IMR-90 (cell line): Measurements from ENCODE around the gene PLXNB3. TPM values are rescaled to one million over a fixed set of nuclear protein-coding genes. Genes with fewer than 3 reads are reported as not detected.

Source experiments
- ATAC-seq: fragments of 200-7000 bp; cut with Tn5 transposase; 2 replicates; pipeline ENCODE4 v1.9.1; 2020; ENCODE audit warnings: low read depth, mild to moderate bottlenecking, moderate library complexity
- BruUV-seq: library from RNA; stranded (reverse); fragments of 400-500 nt; replicated peaks from 2 replicates; lab custom pipeline; 2021; lab: Mats Ljungman, UMichigan
- CTCF ChIA-PET: fragments of 300-600 bp; formaldehyde crosslinking; extraction: SDS; loops from one replicate; lab custom pipeline; 2021; ENCODE audit warnings: antibody characterized with exemption; lab: Yijun Ruan, JAX
- POLR2A ChIA-PET: fragments of 300-600 bp; sonication (Branson Sonifier 250); formaldehyde crosslinking; loops from one replicate; lab custom pipeline; 2022; ENCODE audit warnings: antibody characterized with exemption; ENCODE audit not compliant: unreplicated experiment; lab: Charles Lee
- DNase-seq: peaks from one replicate; pipeline ENCODE4 v3.0.0; 2013
- H2AFZ ChIP-seq: replicated peaks from 2 replicates; pipeline ENCODE3; 2013; ENCODE audit warnings: low read length, mild to moderate bottlenecking; ENCODE audit not compliant: poor library complexity
- H2AK5ac ChIP-seq: 2 replicates; pipeline ENCODE4 v1.6.1; 2013; ENCODE audit warnings: low read depth, low read length, inconsistent platforms
- H2AK9ac ChIP-seq: replicated peaks from 2 replicates; pipeline ENCODE3; 2013; ENCODE audit warnings: mild to moderate bottlenecking, low read depth, low read length, moderate library complexity; ENCODE audit not compliant: poor library complexity
- H2BK120ac ChIP-seq: 2 replicates; pipeline ENCODE4 v1.6.1; 2013; ENCODE audit warnings: low read depth, low read length, inconsistent platforms
- H2BK15ac ChIP-seq: 3 replicates; pipeline ENCODE4 v1.6.1; 2013; ENCODE audit warnings: low read depth, low read length, inconsistent platforms
- H2BK20ac ChIP-seq: 2 replicates; pipeline ENCODE4 v1.6.1; 2013; ENCODE audit warnings: low read depth, mild to moderate bottlenecking, inconsistent platforms, low read length, moderate library complexity
- H2BK5ac ChIP-seq: 2 replicates; pipeline ENCODE4 v1.6.1; 2013; ENCODE audit warnings: mild to moderate bottlenecking, low read depth, low read length, inconsistent platforms; ENCODE audit not compliant: poor library complexity, severe bottlenecking
- H3K14ac ChIP-seq: replicated peaks from 2 replicates; pipeline ENCODE4 v1.6.1; 2013; ENCODE audit warnings: low read depth, low read length, inconsistent platforms
- H3K18ac ChIP-seq: 2 replicates; pipeline ENCODE4 v1.6.1; 2013; ENCODE audit warnings: low read depth, low read length, control low read depth
- H3K23ac ChIP-seq: 2 replicates; pipeline ENCODE4 v1.6.1; 2013; ENCODE audit warnings: low read depth, low read length, inconsistent platforms
- H3K27ac ChIP-seq: 2 replicates; pipeline ENCODE4 v1.5.1; 2013; ENCODE audit warnings: mild to moderate bottlenecking, control low read depth, low read length; ENCODE audit not compliant: insufficient read depth
- H3K27me3 ChIP-seq: 2 replicates; pipeline ENCODE4 v1.6.1; 2013; ENCODE audit warnings: low read length; ENCODE audit not compliant: control insufficient read depth, insufficient read depth
- H3K36me3 ChIP-seq: 2 replicates; pipeline ENCODE4 v1.6.1; 2013; ENCODE audit warnings: low read length, mixed read lengths; ENCODE audit not compliant: control insufficient read depth, insufficient read depth
- H3K4ac ChIP-seq: 2 replicates; pipeline ENCODE4 v1.6.1; 2013; ENCODE audit warnings: low read depth, low read length, inconsistent platforms
- H3K4me1 ChIP-seq: 2 replicates; pipeline ENCODE4 v1.6.1; 2013; ENCODE audit warnings: low read length, mixed read lengths; ENCODE audit not compliant: control insufficient read depth, insufficient read depth
- H3K4me2 ChIP-seq: 2 replicates; pipeline ENCODE4 v1.6.1; 2013; ENCODE audit warnings: low read depth, mild to moderate bottlenecking, control low read depth, low read length, moderate library complexity
- H3K4me3 ChIP-seq: 2 replicates; pipeline ENCODE4 v1.5.1; 2013; ENCODE audit warnings: low read depth, mild to moderate bottlenecking, control low read depth, low read length, moderate library complexity; ENCODE audit not compliant: insufficient read depth
- H3K56ac ChIP-seq: 2 replicates; pipeline ENCODE4 v1.6.1; 2013; ENCODE audit warnings: low read length, inconsistent platforms; ENCODE audit not compliant: insufficient read depth; ENCODE audit errors: extremely low read depth
- H3K79me1 ChIP-seq, 2 experiments: 2 replicates each; pipeline ENCODE4 v1.6.1; 2013; ENCODE audit warnings: low read length in 2 of 2, inconsistent platforms in 1 of 2, low read depth in 1 of 2
- H3K9ac ChIP-seq: 2 replicates; pipeline ENCODE4 v1.6.1; 2013; ENCODE audit warnings: low read depth, low read length, control low read depth
- H3K9me1 ChIP-seq: 2 replicates; pipeline ENCODE4 v1.6.1; 2013; ENCODE audit warnings: low read length, inconsistent platforms; ENCODE audit not compliant: insufficient read depth
- H3K9me3 ChIP-seq: 2 replicates; pipeline ENCODE4 v1.6.1; 2013; ENCODE audit warnings: low read length; ENCODE audit not compliant: control insufficient read depth, insufficient read depth
- H4K20me1 ChIP-seq: 2 replicates; pipeline ENCODE4 v1.6.1; 2013; ENCODE audit warnings: low read length, inconsistent platforms; ENCODE audit not compliant: insufficient read depth
- H4K5ac ChIP-seq: 2 replicates; pipeline ENCODE4 v1.6.1; 2013; ENCODE audit warnings: mild to moderate bottlenecking, low read depth, low read length, control low read depth
- H4K8ac ChIP-seq, 2 experiments: 2 replicates each; pipeline ENCODE4 v1.6.1; 2013; ENCODE audit warnings: low read depth in 2 of 2, low read length in 2 of 2, control low read depth in 1 of 2, inconsistent platforms in 1 of 2
- H4K91ac ChIP-seq: 2 replicates; pipeline ENCODE4 v1.6.1; 2013; ENCODE audit warnings: low read depth, low read length, inconsistent platforms; ENCODE audit not compliant: insufficient read depth
- CEBPB ChIP-seq: IDR thresholded peaks from 2 replicates; pipeline ENCODE4 v1.6.1; 2012; ENCODE audit warnings: low read depth, low read length, improper control_type of control experiment
- CHD1 ChIP-seq: IDR thresholded peaks from 2 replicates; pipeline ENCODE4 v1.6.1; 2012; ENCODE audit warnings: low read depth, low read length, improper control_type of control experiment
- FOS ChIP-seq: fragments of 150-350 bp; IDR thresholded peaks from 2 replicates; pipeline ENCODE4 v1.6.1; 2016; ENCODE audit warnings: low read depth, low read length
- MAZ ChIP-seq: IDR thresholded peaks from 2 replicates; pipeline ENCODE4 v1.6.1; 2012; ENCODE audit warnings: low read depth, mild to moderate bottlenecking, low read length, improper control_type of control experiment, moderate library complexity, borderline replicate concordance
- POLR2A ChIP-seq: IDR thresholded peaks from 2 replicates; pipeline ENCODE4 v1.6.1; 2012; ENCODE audit warnings: mild to moderate bottlenecking, low read depth, low read length
- RAD21 ChIP-seq: IDR thresholded peaks from 2 replicates; pipeline ENCODE4 v1.6.1; 2012; ENCODE audit warnings: low read length, improper control_type of control experiment
- RCOR1 ChIP-seq: IDR thresholded peaks from 2 replicates; pipeline ENCODE4 v1.6.1; 2012; ENCODE audit warnings: mild to moderate bottlenecking, low read length, improper control_type of control experiment; ENCODE audit not compliant: insufficient replicate concordance
- SMC3 ChIP-seq: fragments of 150-350 bp; IDR thresholded peaks from 2 replicates; pipeline ENCODE4 v1.6.1; 2016; ENCODE audit warnings: low read depth, mild to moderate bottlenecking, antibody characterized with exemption, low read length, moderate library complexity
- WGBS, 2 experiments: methylation state at CpG; one replicate each; pipeline versions ENCODE4 v1.1.5 to v1.1.7; 2013; ENCODE audit warnings: missing lambda C conversion rate in 2 of 2; ENCODE audit not compliant: insufficient read length in 1 of 2; ENCODE audit errors: extremely low coverage in 2 of 2; 5-methylcytosine and 5-hydroxymethylcytosine counted together
- dilution Hi-C: fragments of 300-500 bp; cut with HindIII; formaldehyde crosslinking; loops from one replicate; pipeline ENCODE4 v1.14.3; 2018; ENCODE audit warnings: low sequenced_read_pairs; ENCODE audit not compliant: unreplicated experiment
- in situ Hi-C: fragments of 300-500 bp; cut with MboI; formaldehyde crosslinking; loops from 3 replicates; pipeline ENCODE4 v1.14.3; 2019; ENCODE audit warnings: low sequenced_read_pairs, inconsistent platforms, mixed read lengths
- intact Hi-C: fragments of 100-400 bp; cut with micrococcal nuclease; formaldehyde crosslinking; loops from 2 replicates; pipeline ENCODE4 v1.10.0; 2022
- polyA plus RNA-seq, 3 experiments: library from polyadenylated mRNA; depleted of rRNA; stranded (reverse); fragments of >200 nt; gene quantifications; 2 replicates each; pipeline ENCODE4 v1.2.3, GENCODE V29; 2012; ENCODE audit warnings: low replicate concordance in 1 of 3
- total RNA-seq: library from RNA; depleted of rRNA; stranded (reverse); fragments of >200 nt; gene quantifications from 2 replicates; pipeline ENCODE4 v1.2.3, GENCODE V29; 2012
- TF ChIP-seq, protein P1 (sequence below): fragments of 150-350 bp; IDR thresholded peaks from 2 replicates; pipeline ENCODE4 v1.6.1; 2016; ENCODE audit warnings: low read depth, mild to moderate bottlenecking, low read length, moderate library complexity, borderline replicate concordance
- TF ChIP-seq, protein P2 (sequence below): conservative IDR thresholded peaks from 2 replicates; pipeline ENCODE4 v1.5.1; 2012; ENCODE audit warnings: mild to moderate bottlenecking, low read depth, low read length, improper control_type of control experiment

Gene PLXNB3
- total and polyA plus RNA-seq, 2 of the 4 experiments (the other 2 are of a cell fraction), result 0.36 to 22.3 TPM

DNA sequence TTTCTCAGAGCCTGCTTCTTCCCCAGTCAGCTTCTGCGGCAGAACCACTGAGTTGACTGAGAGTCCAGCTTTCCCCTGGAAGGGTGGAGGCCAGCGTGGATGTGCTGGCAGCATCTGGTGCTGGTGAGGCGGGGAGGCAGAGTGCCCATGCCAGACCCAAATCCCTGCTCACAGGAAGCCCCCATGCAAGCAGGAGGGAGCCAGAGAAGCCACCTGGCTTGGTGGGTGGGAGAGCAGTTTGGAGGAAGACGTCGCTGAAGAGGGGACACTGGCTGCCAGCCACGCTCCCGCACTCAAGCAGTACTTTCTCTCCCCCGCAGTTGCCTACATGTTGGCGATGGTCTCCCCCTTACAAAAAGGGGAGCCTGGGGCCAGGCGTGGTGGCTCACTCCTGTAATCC is 60.3 kb downstream of the PLXNB3 start:
- H4K5ac ChIP-seq, result no peak overlapping the region
- DNase-seq (no peak), ATAC-seq (no peak)
- dilution Hi-C loops, result no loop called here
- no peak overlapping the region for H3K18ac ChIP-seq
- H3K4me3 ChIP-seq, result no peak overlapping the region
- no peak overlapping the region for H3K23ac ChIP-seq
- ChIA-PET CTCF (no interaction called here), POLR2A (no interaction called here)
- no peak overlapping the region for H2BK15ac ChIP-seq
- intact Hi-C loops, result no loop called here
- H3K36me3 ChIP-seq, result no peaks in the 10 kb centered on the region
- H2AK5ac ChIP-seq, result no peak overlapping the region
- TF ChIP-seq SMC3 (no peak), POLR2A (no peak), MAZ (no peak), RCOR1 (no peak), CEBPB (no peak), FOS (no peak), RAD21 (no peak), CHD1 (no peak)
- TF ChIP-seq, protein P1, sequence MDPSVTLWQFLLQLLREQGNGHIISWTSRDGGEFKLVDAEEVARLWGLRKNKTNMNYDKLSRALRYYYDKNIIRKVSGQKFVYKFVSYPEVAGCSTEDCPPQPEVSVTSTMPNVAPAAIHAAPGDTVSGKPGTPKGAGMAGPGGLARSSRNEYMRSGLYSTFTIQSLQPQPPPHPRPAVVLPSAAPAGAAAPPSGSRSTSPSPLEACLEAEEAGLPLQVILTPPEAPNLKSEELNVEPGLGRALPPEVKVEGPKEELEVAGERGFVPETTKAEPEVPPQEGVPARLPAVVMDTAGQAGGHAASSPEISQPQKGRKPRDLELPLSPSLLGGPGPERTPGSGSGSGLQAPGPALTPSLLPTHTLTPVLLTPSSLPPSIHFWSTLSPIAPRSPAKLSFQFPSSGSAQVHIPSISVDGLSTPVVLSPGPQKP, result no peak
- TF ChIP-seq, protein P2, sequence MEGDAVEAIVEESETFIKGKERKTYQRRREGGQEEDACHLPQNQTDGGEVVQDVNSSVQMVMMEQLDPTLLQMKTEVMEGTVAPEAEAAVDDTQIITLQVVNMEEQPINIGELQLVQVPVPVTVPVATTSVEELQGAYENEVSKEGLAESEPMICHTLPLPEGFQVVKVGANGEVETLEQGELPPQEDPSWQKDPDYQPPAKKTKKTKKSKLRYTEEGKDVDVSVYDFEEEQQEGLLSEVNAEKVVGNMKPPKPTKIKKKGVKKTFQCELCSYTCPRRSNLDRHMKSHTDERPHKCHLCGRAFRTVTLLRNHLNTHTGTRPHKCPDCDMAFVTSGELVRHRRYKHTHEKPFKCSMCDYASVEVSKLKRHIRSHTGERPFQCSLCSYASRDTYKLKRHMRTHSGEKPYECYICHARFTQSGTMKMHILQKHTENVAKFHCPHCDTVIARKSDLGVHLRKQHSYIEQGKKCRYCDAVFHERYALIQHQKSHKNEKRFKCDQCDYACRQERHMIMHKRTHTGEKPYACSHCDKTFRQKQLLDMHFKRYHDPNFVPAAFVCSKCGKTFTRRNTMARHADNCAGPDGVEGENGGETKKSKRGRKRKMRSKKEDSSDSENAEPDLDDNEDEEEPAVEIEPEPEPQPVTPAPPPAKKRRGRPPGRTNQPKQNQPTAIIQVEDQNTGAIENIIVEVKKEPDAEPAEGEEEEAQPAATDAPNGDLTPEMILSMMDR, result no peak
- H3K56ac ChIP-seq, result no peak overlapping the region
- no peaks in the 10 kb centered on the region; the same call in 1 of the 2 replicates for H4K20me1 ChIP-seq
- H2BK5ac ChIP-seq, result no peak overlapping the region
- H3K9me3 ChIP-seq, result peaks cover 10% of the 10 kb centered on the region; the same call in 1 of the 2 replicates
- H3K9me1 ChIP-seq, result no peaks in the 10 kb centered on the region
- no peak overlapping the region for H3K4me2 ChIP-seq
- H2BK120ac ChIP-seq, result no peak overlapping the region
- no peak overlapping the region for H3K14ac ChIP-seq
- no peaks in the 10 kb centered on the region for H3K79me1 ChIP-seq
- no peak overlapping the region for H2BK20ac ChIP-seq
- no peak overlapping the region for H2AK9ac ChIP-seq
- no peak overlapping the region for H4K91ac ChIP-seq
- no peaks in the 10 kb centered on the region for H3K4me1 ChIP-seq
- no peak overlapping the region for H3K4ac ChIP-seq
- no peak overlapping the region for H4K8ac ChIP-seq
- no CpG with 5 or more reads among the region's 10 CpGs for WGBS, 2 experiments
- H3K27me3 ChIP-seq, result peaks cover 36% of the 10 kb centered on the region
- no TSS peak for BruUV-seq
- no peak overlapping the region for H3K27ac ChIP-seq
- in situ Hi-C loops, result no loop called here
- H2AFZ ChIP-seq, result no peak overlapping the region
- H3K9ac ChIP-seq, result no peak overlapping the region
